Measurements from ENCODE around the gene PADI2.

GRCh38 chr1:17120481-17120877, 1.2 kb upstream of the PADI2 start:
- TF ChIP-seq CTCF (IDR thresholded peaks at IDR 0.05) (no peak), POLR2A (IDR thresholded peaks at IDR 0.05) (no peak)

Measured in body of pancreas (tissue), 4 donors.